Measurements from ENCODE around the gene DLK1.

The DLK1 gene

DNA sequence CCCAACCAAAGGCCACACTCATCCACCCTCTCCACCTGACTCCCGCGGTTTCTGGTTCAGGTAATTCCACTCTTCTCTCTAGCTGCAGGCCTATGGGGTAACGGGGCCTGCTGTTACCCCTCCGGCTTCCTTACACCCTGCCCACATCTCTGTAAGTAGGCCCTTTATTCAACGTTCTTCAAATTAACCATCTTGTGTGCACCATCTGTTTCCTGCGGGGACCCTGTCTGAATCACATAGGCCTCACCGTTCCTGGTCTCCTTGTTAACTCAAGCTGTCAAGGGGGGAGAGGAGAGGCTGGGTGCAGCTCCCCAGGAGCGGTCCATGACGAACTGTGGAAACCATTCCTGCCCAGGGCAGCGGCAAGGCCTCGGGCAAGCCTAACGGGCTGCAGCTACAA, 9.3 kb upstream of the DLK1 start:
- POLR2A ChIA-PET (ENCODE audit: low non-redundant PET) = no interaction called here
- no peak for DNase-seq (ENCODE audit: low spot score)
- TF ChIP-seq, protein P1, sequence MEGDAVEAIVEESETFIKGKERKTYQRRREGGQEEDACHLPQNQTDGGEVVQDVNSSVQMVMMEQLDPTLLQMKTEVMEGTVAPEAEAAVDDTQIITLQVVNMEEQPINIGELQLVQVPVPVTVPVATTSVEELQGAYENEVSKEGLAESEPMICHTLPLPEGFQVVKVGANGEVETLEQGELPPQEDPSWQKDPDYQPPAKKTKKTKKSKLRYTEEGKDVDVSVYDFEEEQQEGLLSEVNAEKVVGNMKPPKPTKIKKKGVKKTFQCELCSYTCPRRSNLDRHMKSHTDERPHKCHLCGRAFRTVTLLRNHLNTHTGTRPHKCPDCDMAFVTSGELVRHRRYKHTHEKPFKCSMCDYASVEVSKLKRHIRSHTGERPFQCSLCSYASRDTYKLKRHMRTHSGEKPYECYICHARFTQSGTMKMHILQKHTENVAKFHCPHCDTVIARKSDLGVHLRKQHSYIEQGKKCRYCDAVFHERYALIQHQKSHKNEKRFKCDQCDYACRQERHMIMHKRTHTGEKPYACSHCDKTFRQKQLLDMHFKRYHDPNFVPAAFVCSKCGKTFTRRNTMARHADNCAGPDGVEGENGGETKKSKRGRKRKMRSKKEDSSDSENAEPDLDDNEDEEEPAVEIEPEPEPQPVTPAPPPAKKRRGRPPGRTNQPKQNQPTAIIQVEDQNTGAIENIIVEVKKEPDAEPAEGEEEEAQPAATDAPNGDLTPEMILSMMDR (conservative IDR thresholded peaks at IDR 0.05; ENCODE audit: low read depth) = no peak
- H3K27ac ChIP-seq = no peak overlapping the region
- CTCF ChIA-PET = interaction anchor here (0.7 kb wide), 1 partner anchor 23 kb away, joined by 3 read pairs; no protein-coding TSS in a partner anchor

DNA sequence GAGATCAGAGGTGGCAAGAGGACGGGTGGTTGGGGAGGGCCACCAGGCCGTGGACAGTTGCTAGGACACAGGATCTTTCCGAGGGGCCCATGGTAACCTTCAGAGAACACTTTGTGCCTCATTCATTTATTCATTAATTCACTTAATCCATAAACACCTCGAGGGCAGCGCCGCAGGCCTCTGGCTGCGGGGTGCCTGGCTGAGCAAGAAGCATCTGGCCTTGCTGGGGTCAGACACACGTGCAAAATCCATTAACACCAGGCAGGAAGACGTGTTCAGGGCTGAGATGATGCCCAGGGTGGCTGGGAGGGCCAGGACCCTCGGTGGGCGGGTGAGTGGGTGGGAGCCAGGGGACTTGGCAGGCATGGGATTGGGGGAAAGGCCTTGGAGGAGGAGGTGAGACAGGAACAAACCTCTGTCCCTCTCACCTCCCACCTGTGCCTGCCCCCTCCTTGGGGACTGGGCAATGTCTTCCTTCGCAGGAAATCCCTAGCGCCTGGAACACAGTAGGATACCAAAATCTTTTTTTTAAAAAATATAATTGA, 6.6 kb upstream of the DLK1 start:
- ChIA-PET POLR2A (ENCODE audit: low non-redundant PET) (no interaction called here), CTCF (no interaction called here)
- TF ChIP-seq, protein P1 (conservative IDR thresholded peaks at IDR 0.05; ENCODE audit: low read depth) = no peak
- no peak overlapping the region for H3K27ac ChIP-seq
- DNase-seq (ENCODE audit: low spot score) = no peak

DNA sequence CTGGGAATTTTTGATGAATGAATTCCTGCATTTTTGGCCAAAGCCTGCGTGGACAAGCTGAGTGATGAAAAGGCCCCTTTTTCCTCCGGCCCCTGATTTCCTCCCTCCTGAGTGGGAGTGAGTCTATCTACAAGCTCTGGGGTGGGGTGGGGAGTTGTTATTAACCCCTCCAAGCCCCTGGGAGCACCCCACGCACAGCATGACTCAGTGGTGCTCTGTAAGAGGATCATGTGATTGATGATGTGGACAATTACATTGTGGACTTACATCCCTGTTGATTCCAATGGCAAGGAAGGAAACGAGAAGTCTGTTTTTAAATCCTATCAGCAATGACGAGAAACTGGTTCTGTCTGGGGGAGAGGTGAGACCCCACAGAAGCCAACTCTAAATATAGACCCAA, 5.1 kb upstream of the DLK1 start:
- no peak for DNase-seq (ENCODE audit: low spot score)
- CTCF ChIA-PET = no interaction called here
- POLR2A ChIA-PET (ENCODE audit: low non-redundant PET) = no interaction called here
- TF ChIP-seq, protein P1 (conservative IDR thresholded peaks at IDR 0.05; ENCODE audit: low read depth) = no peak
- no peak overlapping the region for H3K27ac ChIP-seq

DNA sequence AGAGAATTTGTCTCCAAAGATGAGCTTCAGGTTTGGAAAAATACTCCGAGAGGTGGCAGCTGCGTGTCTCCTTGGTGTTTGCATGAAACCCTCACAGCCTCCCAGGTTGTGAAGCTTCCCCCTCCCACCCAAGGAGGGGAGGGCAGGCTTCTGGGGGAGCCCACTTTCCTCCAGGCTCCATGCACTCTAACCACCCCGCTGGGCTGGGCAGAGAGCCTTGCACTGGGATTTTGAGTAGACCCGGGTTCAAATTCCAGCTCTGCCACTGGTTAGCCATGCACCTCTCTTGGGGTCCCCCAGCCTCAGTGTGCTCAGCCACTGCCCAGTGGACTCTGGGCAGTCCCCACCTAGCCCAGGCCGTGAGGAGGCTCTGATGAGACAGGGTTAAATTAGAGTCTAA, 4.3 kb upstream of the DLK1 start:
- DNase-seq (ENCODE audit: low spot score) = no peak
- TF ChIP-seq, protein P1 (conservative IDR thresholded peaks at IDR 0.05; ENCODE audit: low read depth) = no peak
- ChIA-PET CTCF (no interaction called here), POLR2A (ENCODE audit: low non-redundant PET) (no interaction called here)
- H3K27ac ChIP-seq = no peak overlapping the region

DNA sequence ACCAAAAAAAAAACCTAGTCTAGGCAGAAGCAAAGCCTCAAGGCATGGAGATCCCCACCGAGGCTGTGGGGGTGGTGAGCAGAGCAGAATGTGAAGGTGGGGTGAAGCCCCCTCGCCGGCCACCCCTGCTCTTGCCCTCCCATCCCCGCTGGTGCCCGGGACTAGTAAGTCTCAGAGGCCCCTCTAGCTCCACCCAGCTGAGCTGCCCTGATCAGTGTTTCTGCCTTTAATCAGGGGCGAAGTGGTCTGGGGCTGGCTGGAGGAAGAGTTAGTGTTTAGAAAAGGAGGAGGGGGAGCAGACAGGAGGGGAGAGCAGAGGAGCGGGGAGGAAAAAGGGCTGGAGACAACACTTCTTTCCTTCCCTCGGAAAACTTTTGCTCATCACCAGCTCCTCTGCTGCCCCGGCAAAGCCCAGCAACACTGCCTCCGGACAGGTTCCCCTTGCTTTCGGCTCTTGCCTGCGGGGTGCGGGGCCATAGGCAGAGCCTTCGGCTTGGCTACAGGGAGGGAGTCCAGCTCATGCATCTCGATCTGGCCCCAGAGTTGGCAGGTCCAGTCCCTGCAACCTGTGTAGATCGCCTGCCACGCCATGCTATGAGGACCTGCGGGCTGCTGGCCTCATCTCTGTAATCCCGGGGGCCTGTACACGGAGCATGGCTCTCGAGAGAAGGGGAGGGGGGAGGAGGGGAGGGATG, 3.4 kb upstream of the DLK1 start:
- no peak overlapping the region for H3K27ac ChIP-seq
- DNase-seq (ENCODE audit: low spot score) = no peak
- TF ChIP-seq, protein P1 (conservative IDR thresholded peaks at IDR 0.05; ENCODE audit: low read depth) = no peak
- POLR2A ChIA-PET (ENCODE audit: low non-redundant PET) = no interaction called here
- CTCF ChIA-PET = no interaction called here

DNA sequence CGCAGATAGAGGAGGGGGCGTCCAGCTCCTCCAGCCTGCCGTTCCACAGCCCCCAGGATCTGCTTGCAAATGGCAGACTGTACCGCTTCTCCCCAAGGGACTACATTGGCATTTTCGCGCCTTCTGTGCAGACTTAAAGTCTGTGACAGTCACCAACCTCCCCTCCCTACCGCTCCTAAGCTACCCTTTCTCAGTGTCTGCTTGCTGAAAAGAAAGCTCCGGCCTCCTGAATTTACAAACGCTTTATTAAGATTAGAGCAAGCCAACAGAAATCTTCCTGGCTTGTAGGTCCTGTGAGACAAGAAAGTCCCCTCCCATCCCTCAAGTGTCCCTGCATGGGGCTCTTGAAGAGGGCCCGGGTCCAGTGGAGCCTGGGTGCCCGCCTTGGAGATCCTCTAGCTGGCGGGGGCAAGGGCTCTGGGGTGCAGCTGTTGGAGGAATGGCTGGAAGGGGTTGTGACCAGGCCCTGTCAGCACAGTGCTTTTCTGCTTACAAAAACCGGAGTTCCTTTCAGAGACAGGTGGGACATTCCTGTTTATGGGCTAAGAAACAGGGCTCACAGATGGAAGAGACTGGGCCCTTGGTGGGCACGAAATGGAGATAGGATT, 2.8 kb upstream of the DLK1 start:
- ChIA-PET POLR2A (ENCODE audit: low non-redundant PET) (no interaction called here), CTCF (no interaction called here)
- TF ChIP-seq, protein P1 (conservative IDR thresholded peaks at IDR 0.05; ENCODE audit: low read depth) = no peak
- no peak for DNase-seq (ENCODE audit: low spot score)
- no peak overlapping the region for H3K27ac ChIP-seq

Data from RWPE1 (cell line).